ENCODE data around the gene HCFC1R1. TPM values are rescaled to one million over a fixed set of nuclear protein-coding genes. Genes with fewer than 3 reads are reported as not detected.
"Not testable (repeated sequence)": the region's sequence is repeated elsewhere in the genome, so short reads cannot be mapped to it uniquely, and the experiment has no call there.

Gene HCFC1R1
- total RNA-seq, 1 experiment from 2014 or later, result 60.0 TPM

DNA sequence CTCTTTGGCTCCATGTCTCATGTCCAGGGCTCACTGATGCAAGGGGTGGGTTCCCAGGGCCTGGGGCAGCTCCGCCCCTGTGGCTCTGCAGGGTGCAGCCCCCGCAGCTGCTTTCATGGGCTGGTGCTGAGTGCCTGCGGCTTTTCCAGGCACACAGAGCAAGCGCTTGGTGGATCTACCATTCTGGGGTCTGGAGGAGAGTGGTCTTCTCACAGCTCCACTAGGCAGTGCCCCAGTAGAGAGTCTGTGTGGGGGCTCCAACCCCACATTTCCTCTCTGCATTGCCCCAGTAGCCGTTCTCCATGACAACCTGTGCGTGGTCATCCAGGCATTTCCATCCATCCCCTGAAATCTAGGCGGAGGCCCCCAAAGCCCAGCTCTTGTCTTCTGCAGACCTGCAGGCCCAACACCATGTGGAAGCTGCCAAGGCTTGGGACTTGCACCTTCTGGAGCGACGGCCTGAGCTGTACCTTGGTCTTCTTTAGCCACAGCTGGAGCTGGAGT is 46.9 kb upstream of the HCFC1R1 start:
- intact Hi-C loops (cut with micrococcal nuclease), result no loop called here
- POLR2A ChIA-PET, result no interaction called here
- no TSS peak for BruUV-seq (replicated peaks)

GRCh38 chr16:3069146-3069545 is 45.4 kb upstream of the HCFC1R1 start:
- RAD21 ChIA-PET (ENCODE audit: low non-redundant PET in 1 of 2, low total read pairs in 2 of 2, uncharacterized antibody in 2 of 2, unreplicated experiment in 2 of 2); H3K27ac ChIP-seq (ENCODE audit: low read depth, low read length); H3K4me3 ChIP-seq (replicated peaks in 1 of 2; ENCODE audit: low read depth in 1 of 2, low read length in 2 of 2); H3K27me3 ChIP-seq (ENCODE audit: insufficient read depth, low read length); H4K20me1 ChIP-seq (ENCODE audit: insufficient read depth); CTCF ChIA-PET; ATAC-seq; H3K9me2 ChIP-seq (ENCODE audit: insufficient read depth); H3K9me3 ChIP-seq (ENCODE audit: control insufficient read depth in 1 of 2, insufficient read depth in 1 of 2, low read depth in 1 of 2, low read length in 2 of 2); H3K36me3 ChIP-seq (ENCODE audit: control insufficient read depth in 1 of 2, insufficient read depth in 2 of 2, low read length in 2 of 2); BruUV-seq (replicated peaks); H2AFZ ChIP-seq (ENCODE audit: low read depth, low read length, poor library complexity, severe bottlenecking); intact Hi-C loops (cut with micrococcal nuclease); H3K79me2 ChIP-seq (ENCODE audit: insufficient read depth, low read length); DNase-seq (ENCODE audit: low read depth, low spot score); H3K9ac ChIP-seq (ENCODE audit: low read length); H3K4me2 ChIP-seq (ENCODE audit: low read length); POLR2A ChIA-PET: not testable (repeated sequence)
- H3K4me1 ChIP-seq (ENCODE audit: control insufficient read depth in 1 of 2, insufficient read depth in 2 of 2, low read length in 2 of 2), result peaks cover 0 to 13% of the 10 kb centered on the region in 2 experiments; a peak in 1 of 4 replicates

More for the DNA sequence above, 46.9 kb upstream of the HCFC1R1 start:
- H3K9ac ChIP-seq (ENCODE audit: low read length), result no peak overlapping the region
- no peaks in the 10 kb centered on the region for H3K9me2 ChIP-seq (ENCODE audit: insufficient read depth)
- H4K20me1 ChIP-seq (ENCODE audit: insufficient read depth), result no peaks in the 10 kb centered on the region
- ATAC-seq, result no peak
- no peak for DNase-seq (ENCODE audit: low read depth, low spot score)
- H3K4me2 ChIP-seq (ENCODE audit: low read length), result no peak overlapping the region
- RAD21 ChIA-PET (ENCODE audit: low non-redundant PET in 1 of 2, low total read pairs in 2 of 2, uncharacterized antibody in 2 of 2, unreplicated experiment in 2 of 2), result no interaction called here
- H2AFZ ChIP-seq (ENCODE audit: low read depth, low read length, poor library complexity, severe bottlenecking), result no peak overlapping the region
- no peak overlapping the region for H3K4me3 ChIP-seq (replicated peaks in 1 of 2; ENCODE audit: low read depth in 1 of 2, low read length in 2 of 2)
- no peaks in the 10 kb centered on the region for H3K79me2 ChIP-seq (ENCODE audit: insufficient read depth, low read length)
- peaks cover 0 to 9% of the 10 kb centered on the region in 2 experiments; a peak in 1 of 4 replicates for H3K4me1 ChIP-seq (ENCODE audit: control insufficient read depth in 1 of 2, insufficient read depth in 2 of 2, low read length in 2 of 2)
- no peaks in the 10 kb centered on the region for H3K36me3 ChIP-seq (ENCODE audit: control insufficient read depth in 1 of 2, insufficient read depth in 2 of 2, low read length in 2 of 2)
- no peak overlapping the region for H3K27ac ChIP-seq (ENCODE audit: low read depth, low read length)
- no peaks in the 10 kb centered on the region for H3K9me3 ChIP-seq (ENCODE audit: control insufficient read depth in 1 of 2, insufficient read depth in 1 of 2, low read depth in 1 of 2, low read length in 2 of 2)
- H3K27me3 ChIP-seq (ENCODE audit: insufficient read depth, low read length), result no peaks in the 10 kb centered on the region
- CTCF ChIA-PET, result no interaction called here
- TF ChIP-seq, protein P1, sequence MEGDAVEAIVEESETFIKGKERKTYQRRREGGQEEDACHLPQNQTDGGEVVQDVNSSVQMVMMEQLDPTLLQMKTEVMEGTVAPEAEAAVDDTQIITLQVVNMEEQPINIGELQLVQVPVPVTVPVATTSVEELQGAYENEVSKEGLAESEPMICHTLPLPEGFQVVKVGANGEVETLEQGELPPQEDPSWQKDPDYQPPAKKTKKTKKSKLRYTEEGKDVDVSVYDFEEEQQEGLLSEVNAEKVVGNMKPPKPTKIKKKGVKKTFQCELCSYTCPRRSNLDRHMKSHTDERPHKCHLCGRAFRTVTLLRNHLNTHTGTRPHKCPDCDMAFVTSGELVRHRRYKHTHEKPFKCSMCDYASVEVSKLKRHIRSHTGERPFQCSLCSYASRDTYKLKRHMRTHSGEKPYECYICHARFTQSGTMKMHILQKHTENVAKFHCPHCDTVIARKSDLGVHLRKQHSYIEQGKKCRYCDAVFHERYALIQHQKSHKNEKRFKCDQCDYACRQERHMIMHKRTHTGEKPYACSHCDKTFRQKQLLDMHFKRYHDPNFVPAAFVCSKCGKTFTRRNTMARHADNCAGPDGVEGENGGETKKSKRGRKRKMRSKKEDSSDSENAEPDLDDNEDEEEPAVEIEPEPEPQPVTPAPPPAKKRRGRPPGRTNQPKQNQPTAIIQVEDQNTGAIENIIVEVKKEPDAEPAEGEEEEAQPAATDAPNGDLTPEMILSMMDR (IDR thresholded peaks at IDR 0.05 in 2 of 3, conservative IDR thresholded peaks at IDR 0.05 in 1 of 3; ENCODE audit: borderline replicate concordance in 1 of 3, insufficient read depth in 1 of 3, low read depth in 2 of 3, low read length in 2 of 3), result no peak
- no peak for TF ChIP-seq YY1 (IDR thresholded peaks at IDR 0.05; ENCODE audit: extremely low read depth, insufficient replicate concordance, low read depth, low read length)
- no peak for TF ChIP-seq TCF7L2 (IDR thresholded peaks at IDR 0.05; ENCODE audit: borderline replicate concordance, extremely low read depth, insufficient read depth, insufficient read length)
- TF ChIP-seq, protein P2, sequence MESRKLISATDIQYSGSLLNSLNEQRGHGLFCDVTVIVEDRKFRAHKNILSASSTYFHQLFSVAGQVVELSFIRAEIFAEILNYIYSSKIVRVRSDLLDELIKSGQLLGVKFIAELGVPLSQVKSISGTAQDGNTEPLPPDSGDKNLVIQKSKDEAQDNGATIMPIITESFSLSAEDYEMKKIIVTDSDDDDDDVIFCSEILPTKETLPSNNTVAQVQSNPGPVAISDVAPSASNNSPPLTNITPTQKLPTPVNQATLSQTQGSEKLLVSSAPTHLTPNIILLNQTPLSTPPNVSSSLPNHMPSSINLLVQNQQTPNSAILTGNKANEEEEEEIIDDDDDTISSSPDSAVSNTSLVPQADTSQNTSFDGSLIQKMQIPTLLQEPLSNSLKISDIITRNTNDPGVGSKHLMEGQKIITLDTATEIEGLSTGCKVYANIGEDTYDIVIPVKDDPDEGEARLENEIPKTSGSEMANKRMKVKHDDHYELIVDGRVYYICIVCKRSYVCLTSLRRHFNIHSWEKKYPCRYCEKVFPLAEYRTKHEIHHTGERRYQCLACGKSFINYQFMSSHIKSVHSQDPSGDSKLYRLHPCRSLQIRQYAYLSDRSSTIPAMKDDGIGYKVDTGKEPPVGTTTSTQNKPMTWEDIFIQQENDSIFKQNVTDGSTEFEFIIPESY (IDR thresholded peaks at IDR 0.05; ENCODE audit: extremely low read depth, insufficient replicate concordance, low read length), result no peak
- TF ChIP-seq SRF (IDR thresholded peaks at IDR 0.05; ENCODE audit: low read depth), result no peak
- no peak for TF ChIP-seq CBX3 (IDR thresholded peaks at IDR 0.05; ENCODE audit: low read depth)
- TF ChIP-seq CEBPB (IDR thresholded peaks at IDR 0.05; ENCODE audit: low read depth), result no peak
- TF ChIP-seq JUND (IDR thresholded peaks at IDR 0.05), result no peak
- no peak for TF ChIP-seq SIN3A (IDR thresholded peaks at IDR 0.05; ENCODE audit: low read depth)
- TF ChIP-seq FOSL1 (IDR thresholded peaks at IDR 0.05; ENCODE audit: low read depth), result no peak
- TF ChIP-seq RAD21 (IDR thresholded peaks at IDR 0.05; ENCODE audit: low read depth), result no peak
- no peak for TF ChIP-seq SP1 (IDR thresholded peaks at IDR 0.05; ENCODE audit: low read depth)

Measured in HCT116 (cell line).